ENCODE results near the gene PODNL1. TPM values are rescaled to one million over a fixed set of nuclear protein-coding genes. Genes with fewer than 3 reads are reported as not detected.

Gene PODNL1
- total and polyA plus RNA-seq, 2 of the 8 experiments (the other 6 are each of a cell fraction or from before 2014, with no cell fraction given), result 1.0 to 1.5 TPM

DNA sequence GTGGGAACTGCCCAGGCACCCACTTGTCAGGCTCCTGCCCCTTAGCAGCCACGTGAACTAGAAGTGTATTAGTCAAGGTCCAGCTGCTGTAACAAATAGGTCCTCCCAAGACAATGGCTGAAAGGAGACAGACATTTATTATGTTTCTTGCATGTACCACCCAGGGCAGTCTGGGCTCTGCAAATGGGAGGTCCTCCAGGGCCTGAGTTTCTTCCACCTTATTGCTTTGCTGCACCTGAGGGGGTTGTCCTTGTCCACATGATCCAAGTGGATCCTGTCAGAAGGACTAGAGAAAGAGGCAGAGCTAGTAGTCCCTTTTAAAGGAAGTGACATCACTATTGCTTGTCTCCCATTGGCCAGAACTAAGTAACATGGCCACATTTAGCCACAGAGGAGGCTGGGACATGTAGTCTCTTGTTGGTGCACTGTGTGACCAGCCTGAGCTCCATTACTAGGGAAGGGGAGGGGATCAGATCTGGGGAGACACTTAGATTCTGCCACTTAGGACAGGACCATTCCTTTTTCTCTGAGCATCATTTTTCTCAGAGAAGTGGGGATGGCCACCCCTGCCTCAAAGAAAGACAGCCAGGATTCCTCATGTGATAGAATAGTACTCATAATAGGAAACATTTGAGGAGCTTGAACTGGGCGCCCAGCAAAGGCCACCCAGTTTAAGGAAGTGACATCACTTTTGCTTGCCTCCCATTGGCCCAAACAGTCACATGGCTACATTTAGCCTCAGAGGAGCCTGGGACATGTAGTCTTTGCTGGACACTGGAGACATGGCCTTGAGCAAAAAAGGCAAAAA lies 17.1 kb downstream of the PODNL1 start (continued):
- TF ChIP-seq RXRA (IDR thresholded peaks at IDR 0.05; ENCODE audit: insufficient read depth, low read depth, low read length), result no peak
- peak; percentile 64 for TF ChIP-seq SIX5 (IDR thresholded peaks at IDR 0.05; ENCODE audit: low read depth, low read length)
- TF ChIP-seq GTF2F1 (IDR thresholded peaks at IDR 0.05; ENCODE audit: borderline replicate concordance, low read depth, low read length), result no peak
- TF ChIP-seq KDM1A (IDR thresholded peaks at IDR 0.05; ENCODE audit: borderline replicate concordance, low read length), result peak; percentile 33; the same call in 1 of the 2 replicates
- no peak for TF ChIP-seq SP2 (IDR thresholded peaks at IDR 0.05; ENCODE audit: low read length)
- no peak for TF ChIP-seq SIRT6 (IDR thresholded peaks at IDR 0.05; ENCODE audit: low read length)
- no peak for TF ChIP-seq BACH1 (IDR thresholded peaks at IDR 0.05; ENCODE audit: low read length)

Data from H1 (cell line).